ENCODE data around the gene FNBP1. TPM values are rescaled to one million over a fixed set of nuclear protein-coding genes. Genes with fewer than 3 reads are reported as not detected.
"Not testable (repeated sequence)": the region's sequence is repeated elsewhere in the genome, so short reads cannot be mapped to it uniquely, and the experiment has no call there.

Gene FNBP1
- total RNA-seq, 2 experiments from 2014 or later = 206 to 247 TPM

GRCh38 chr9:129981180-129981907 lies 61.6 kb downstream of the FNBP1 start:
- Mint-ChIP-seq H3K4me1 (peaks cover 42% of the 10 kb centered on the region), H3K4me3 (no peak overlapping the region), H3K27me3 (no peaks in the 10 kb centered on the region), H3K27ac (no peak overlapping the region), H3K9me3 (peaks cover 2% of the 10 kb centered on the region), H3K36me3 (ENCODE audit: low read depth) (peaks cover 57% of the 10 kb centered on the region)
- ChIA-PET POLR2A (no interaction called here), CTCF (no interaction called here)
- DNase-seq = no peak

- DNase-seq, H3K27me3 Mint-ChIP-seq, POLR2A ChIA-PET, H3K9me3 Mint-ChIP-seq, H3K4me3 Mint-ChIP-seq, H3K27ac Mint-ChIP-seq: not testable (repeated sequence)
- H3K36me3 Mint-ChIP-seq (ENCODE audit: low read depth) = peaks cover 54% of the 10 kb centered on the region
- H3K4me1 Mint-ChIP-seq = peaks cover 36% of the 10 kb centered on the region
- CTCF ChIA-PET = interaction anchor here (0.6 to 1.7 kb wide), 2 partner anchors 25 to 55 kb away, joined by 3 to 4 read pairs; no protein-coding TSS in a partner anchor
Measured at GRCh38 chr9:129980224-129980623, 62.8 kb downstream of the FNBP1 start.

GRCh38 chr9:129979071-129979745 lies 63.8 kb downstream of the FNBP1 start:
- H3K4me1 Mint-ChIP-seq = peaks cover 28% of the 10 kb centered on the region
- no peak for DNase-seq
- H3K27ac Mint-ChIP-seq = peak overlapping the region; percentile 31
- H3K9me3 Mint-ChIP-seq = no peaks in the 10 kb centered on the region
- ChIA-PET CTCF (interaction anchor here (0.6 to 1.7 kb wide), 3 partner anchors 11 to 56 kb away, joined by 3 to 4 read pairs (median 4); no protein-coding TSS in a partner anchor), POLR2A (no interaction called here)
- H3K4me3 Mint-ChIP-seq = no peak overlapping the region
- peaks cover 52% of the 10 kb centered on the region for H3K36me3 Mint-ChIP-seq (ENCODE audit: low read depth)
- H3K27me3 Mint-ChIP-seq = no peaks in the 10 kb centered on the region

- Mint-ChIP-seq H3K9me3 (no peaks in the 10 kb centered on the region), H3K4me1 (peaks cover 35% of the 10 kb centered on the region), H3K36me3 (ENCODE audit: low read depth) (peaks cover 57% of the 10 kb centered on the region), H3K4me3 (no peak overlapping the region), H3K27ac (no peak overlapping the region), H3K27me3 (no peaks in the 10 kb centered on the region)
- ChIA-PET CTCF (interaction anchor here (0.5 to 3.0 kb wide), 10 partner anchors 8 to 705 kb away, joined by 3 to 11 read pairs (median 4); partner anchors contain the start of gene FNBP1), POLR2A (no interaction called here)
- DNase-seq = no peak
Measured at GRCh38 chr9:129972816-129973215, 70.2 kb downstream of the FNBP1 start.

- Mint-ChIP-seq H3K9me3 (no peaks in the 10 kb centered on the region), H3K36me3 (ENCODE audit: low read depth) (peaks cover 63% of the 10 kb centered on the region), H3K27ac (peak overlapping the region; percentile 42), H3K4me1 (peaks cover 64% of the 10 kb centered on the region), H3K4me3 (no peak overlapping the region), H3K27me3 (no peaks in the 10 kb centered on the region)
- ChIA-PET CTCF (interaction anchor here (0.7 to 2.0 kb wide), 3 partner anchors 11 to 70 kb away, joined by 3 to 7 read pairs (median 4); no protein-coding TSS in a partner anchor), POLR2A (no interaction called here)
- DNase-seq = no peak
Measured at GRCh38 chr9:129968690-129969485, 74.1 kb downstream of the FNBP1 start.

GRCh38 chr9:129964901-129965734 lies 77.9 kb downstream of the FNBP1 start:
- H3K27ac Mint-ChIP-seq = peak overlapping the region; percentile 96
- H3K36me3 Mint-ChIP-seq (ENCODE audit: low read depth) = peaks cover 65% of the 10 kb centered on the region
- peaks cover 77% of the 10 kb centered on the region for H3K4me1 Mint-ChIP-seq
- ChIA-PET CTCF (interaction anchor here (1.2 to 2.8 kb wide), 3 partner anchors 8 to 75 kb away, joined by 8 to 11 read pairs (median 9); no protein-coding TSS in a partner anchor), POLR2A (no interaction called here)
- H3K4me3 Mint-ChIP-seq = no peak overlapping the region
- DNase-seq = no peak
- no peaks in the 10 kb centered on the region for H3K9me3 Mint-ChIP-seq
- H3K27me3 Mint-ChIP-seq = no peaks in the 10 kb centered on the region

GRCh38 chr9:129962889-129963703 lies 79.9 kb downstream of the FNBP1 start:
- Mint-ChIP-seq H3K27ac (peak overlapping the region; percentile 96), H3K27me3 (no peaks in the 10 kb centered on the region), H3K4me1 (peaks cover 76% of the 10 kb centered on the region), H3K36me3 (ENCODE audit: low read depth) (peaks cover 71% of the 10 kb centered on the region), H3K9me3 (no peaks in the 10 kb centered on the region), H3K4me3 (peak overlapping the region; percentile 83)
- peak; percentile 89 for DNase-seq
- CTCF ChIA-PET = interaction anchor here (0.6 to 1.7 kb wide), 6 partner anchors 20 to 77 kb away, joined by 3 to 4 read pairs (median 3); no protein-coding TSS in a partner anchor
- POLR2A ChIA-PET = interaction anchor here (0.6 to 0.9 kb wide), 2 partner anchors 64 to 77 kb away, joined by 3 to 4 read pairs; no protein-coding TSS in a partner anchor

- ChIA-PET POLR2A (interaction anchor here (0.6 to 0.9 kb wide), 2 partner anchors 65 to 78 kb away, joined by 3 to 4 read pairs; no protein-coding TSS in a partner anchor), CTCF (interaction anchor here (0.6 to 1.7 kb wide), 4 partner anchors 19 to 77 kb away, joined by 3 to 4 read pairs (median 3); no protein-coding TSS in a partner anchor)
Measured at GRCh38 chr9:129962451-129962864, 80.5 kb downstream of the FNBP1 start.

GRCh38 chr9:129958796-129959195 lies 84.2 kb downstream of the FNBP1 start:
- POLR2A ChIA-PET = no interaction called here
- peaks cover 71% of the 10 kb centered on the region for H3K4me1 Mint-ChIP-seq
- no peak for DNase-seq
- no peaks in the 10 kb centered on the region for H3K27me3 Mint-ChIP-seq
- peaks cover 69% of the 10 kb centered on the region for H3K36me3 Mint-ChIP-seq (ENCODE audit: low read depth)
- H3K9me3 Mint-ChIP-seq = no peaks in the 10 kb centered on the region
- H3K4me3 Mint-ChIP-seq = no peak overlapping the region
- CTCF ChIA-PET = interaction anchor here (0.6 to 3.2 kb wide), 5 partner anchors 10 to 98 kb away, joined by 3 to 12 read pairs (median 3); no protein-coding TSS in a partner anchor
- no peak overlapping the region for H3K27ac Mint-ChIP-seq

More at GRCh38 chr9:129962451-129962864, 80.5 kb downstream of the FNBP1 start:
- Mint-ChIP-seq H3K4me1 (peaks cover 82% of the 10 kb centered on the region), H3K27me3 (no peaks in the 10 kb centered on the region), H3K4me3 (peak overlapping the region; percentile 83), H3K36me3 (ENCODE audit: low read depth) (peaks cover 75% of the 10 kb centered on the region), H3K27ac (peak overlapping the region; percentile 96), H3K9me3 (no peaks in the 10 kb centered on the region)
- DNase-seq = no peak

- Mint-ChIP-seq H3K27me3 (no peaks in the 10 kb centered on the region), H3K36me3 (ENCODE audit: low read depth) (peaks cover 69% of the 10 kb centered on the region), H3K4me1 (peaks cover 48% of the 10 kb centered on the region), H3K27ac (peak overlapping the region; percentile 81), H3K9me3 (no peaks in the 10 kb centered on the region), H3K4me3 (no peak overlapping the region)
- POLR2A ChIA-PET = no interaction called here
- CTCF ChIA-PET = interaction anchor here (0.6 to 1.5 kb wide), 3 partner anchors 18 to 37 kb away, joined by 3 to 6 read pairs (median 5); no protein-coding TSS in a partner anchor
- DNase-seq = no peak
Measured at GRCh38 chr9:129954868-129955550, 88.0 kb downstream of the FNBP1 start.

All from activated CD4-positive, alpha-beta T cell treated with anti-CD3 and anti-CD28 coated beads, Interleukin-2, amount 10 ng/mL, durations not matched to agents 7 days and 5 days (primary cell).